ENCODE measurements around the gene ITPR3.

Gene ITPR3

GRCh38 chr6:33722103-33722623 lies 101.0 kb downstream of the ITPR3 start:
- DNase-seq: peak in 1 of 2 experiments; percentile 12

- peak in 1 of 2 experiments; percentile 62 for DNase-seq
Measured at GRCh38 chr6:33723371-33724085, 102.4 kb downstream of the ITPR3 start.

DNA sequence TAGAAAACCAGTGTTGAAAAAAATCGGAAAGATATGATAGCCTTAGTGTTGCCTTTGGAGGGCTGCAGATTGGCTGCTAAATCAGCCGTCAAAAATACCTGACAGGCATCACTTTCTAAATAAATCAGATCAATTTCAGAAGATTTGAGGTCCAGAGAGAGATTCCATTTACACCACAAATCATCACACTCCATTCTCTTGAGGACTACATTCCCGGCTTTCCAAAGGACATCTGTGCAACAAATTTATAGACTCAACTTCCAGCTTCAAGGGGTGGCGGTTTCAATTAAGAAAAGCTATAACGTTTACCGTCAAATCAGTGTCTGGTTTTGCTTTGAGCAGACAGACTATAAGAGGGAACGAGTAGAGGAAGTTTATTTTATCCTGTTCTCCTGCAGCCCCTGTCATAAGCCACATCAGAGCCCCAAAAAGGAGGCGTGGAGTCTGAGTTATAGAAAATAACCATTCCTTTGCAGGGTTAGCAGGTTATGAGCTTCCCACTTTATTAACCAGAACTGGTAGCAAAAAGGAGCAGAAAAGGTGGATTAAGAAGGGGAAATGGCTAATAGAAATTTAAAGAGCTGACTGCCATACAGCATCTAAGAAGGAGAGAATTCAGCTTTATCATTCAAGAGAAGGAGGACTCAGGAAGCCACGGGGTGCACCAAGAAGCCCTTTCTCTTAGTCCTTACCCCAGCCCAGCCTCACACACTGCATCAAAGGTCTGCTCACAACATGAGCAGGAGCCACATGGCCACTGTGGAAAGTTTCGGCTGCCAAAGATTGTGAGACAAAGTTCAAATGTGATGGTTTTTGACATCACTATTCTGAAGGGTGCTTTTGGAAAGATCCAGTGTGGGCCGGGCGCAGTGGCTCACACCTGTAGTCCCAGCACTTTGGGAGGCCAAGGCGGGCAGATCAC lies 103.2 kb downstream of the ITPR3 start:
- no peak for DNase-seq

- no peak for DNase-seq
Measured at GRCh38 chr6:33725222-33725621, 104.1 kb downstream of the ITPR3 start.

GRCh38 chr6:33725891-33726673 lies 105.0 kb downstream of the ITPR3 start:
- no peak for DNase-seq

GRCh38 chr6:33726696-33727095 lies 105.6 kb downstream of the ITPR3 start:
- DNase-seq: no peak

- DNase-seq: no peak
Measured at GRCh38 chr6:33727126-33727525, 106.0 kb downstream of the ITPR3 start.

- peak in 1 of 2 experiments; percentile 30 for DNase-seq
Measured at GRCh38 chr6:33727932-33728331, 106.8 kb downstream of the ITPR3 start.

DNA sequence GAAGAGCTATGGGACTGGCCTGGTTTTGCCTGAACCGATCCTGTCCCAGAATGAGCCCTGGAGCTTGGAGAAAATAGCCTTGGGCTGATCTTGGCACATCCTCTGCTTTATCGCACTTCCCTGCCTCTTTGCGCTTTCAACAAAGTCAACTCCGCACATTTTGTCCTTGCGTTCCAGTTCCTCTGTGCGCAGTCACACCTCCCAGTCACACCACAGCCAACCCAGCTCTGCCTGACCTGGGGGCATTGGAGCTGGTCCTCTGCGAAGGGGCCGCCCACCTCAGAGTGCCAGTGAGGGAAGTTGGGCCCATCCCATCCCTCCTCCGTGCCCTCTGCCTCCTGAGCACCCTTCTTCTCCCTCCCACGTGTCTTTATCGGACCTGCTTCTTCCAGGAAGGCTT lies 107.3 kb downstream of the ITPR3 start:
- DNase-seq: no peak

DNA sequence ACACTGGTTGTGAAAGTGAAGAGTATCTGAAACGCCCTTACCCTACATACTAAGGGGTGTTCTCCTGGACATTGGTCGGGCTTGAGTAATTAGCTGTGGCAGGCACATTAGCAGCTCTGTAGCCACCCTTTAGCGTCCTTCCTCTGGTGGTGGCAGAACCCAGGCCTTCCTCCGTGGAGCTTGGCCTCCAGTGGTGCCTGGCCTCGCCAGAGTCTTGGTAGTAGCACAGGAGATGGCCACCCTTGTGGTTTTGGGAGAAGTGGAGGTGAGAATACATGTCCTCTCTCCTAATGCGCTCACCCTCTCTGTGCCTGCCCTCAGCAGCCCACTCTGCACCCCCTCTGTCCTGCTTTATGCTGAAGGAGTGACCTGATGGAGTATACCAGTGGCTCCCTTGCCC lies 107.9 kb downstream of the ITPR3 start:
- DNase-seq: no peak

- DNase-seq: no peak
Measured at GRCh38 chr6:33730611-33731010, 109.5 kb downstream of the ITPR3 start.

DNA sequence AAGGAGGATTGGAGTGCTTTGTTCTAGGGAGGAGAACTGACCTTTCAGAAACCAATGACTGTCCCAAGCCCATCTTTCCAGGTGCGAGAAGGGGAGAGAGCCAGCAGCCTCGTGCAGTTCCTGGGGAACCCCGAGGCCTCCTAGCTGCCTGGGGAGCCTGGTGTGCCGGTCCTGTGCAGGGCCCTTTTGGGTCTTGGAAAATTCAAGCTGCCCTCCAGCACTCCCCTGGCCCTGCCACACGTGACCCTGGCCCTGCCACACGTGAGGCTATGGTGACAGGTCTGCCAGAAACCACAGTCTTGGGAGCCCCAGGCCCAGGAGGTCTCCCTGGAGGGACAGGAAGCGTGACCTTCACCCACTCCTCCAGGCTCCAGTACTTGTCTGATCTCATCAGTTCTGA lies 109.9 kb downstream of the ITPR3 start:
- DNase-seq: no peak

DNA sequence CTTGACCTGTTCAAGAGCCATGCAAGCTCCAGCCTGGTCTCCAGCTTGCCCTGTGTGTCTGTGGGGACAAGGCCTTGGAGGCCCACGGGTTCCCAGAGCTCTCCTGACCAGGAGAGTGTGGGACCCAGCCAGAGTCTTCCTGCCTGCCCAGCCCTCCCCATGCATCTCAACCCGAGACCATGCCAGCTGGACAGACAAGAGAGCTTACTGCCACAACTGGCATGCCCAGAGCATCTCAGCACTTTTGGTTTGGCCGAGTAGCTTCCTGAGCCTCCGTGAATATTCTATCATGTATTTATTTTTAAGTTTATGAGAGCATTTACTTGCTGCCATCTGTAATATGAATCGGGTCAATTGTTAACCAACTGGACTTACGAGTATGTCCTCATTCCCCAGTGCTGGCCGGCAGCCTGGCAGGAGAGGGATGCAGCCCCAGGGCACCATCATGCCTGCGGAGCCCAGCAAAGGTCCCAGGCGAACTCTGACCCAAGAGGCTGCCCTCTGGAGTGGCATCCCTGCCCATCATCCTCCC lies 110.7 kb downstream of the ITPR3 start:
- no peak for DNase-seq

GRCh38 chr6:33732385-33732784 lies 111.3 kb downstream of the ITPR3 start:
- DNase-seq: no peak

DNA sequence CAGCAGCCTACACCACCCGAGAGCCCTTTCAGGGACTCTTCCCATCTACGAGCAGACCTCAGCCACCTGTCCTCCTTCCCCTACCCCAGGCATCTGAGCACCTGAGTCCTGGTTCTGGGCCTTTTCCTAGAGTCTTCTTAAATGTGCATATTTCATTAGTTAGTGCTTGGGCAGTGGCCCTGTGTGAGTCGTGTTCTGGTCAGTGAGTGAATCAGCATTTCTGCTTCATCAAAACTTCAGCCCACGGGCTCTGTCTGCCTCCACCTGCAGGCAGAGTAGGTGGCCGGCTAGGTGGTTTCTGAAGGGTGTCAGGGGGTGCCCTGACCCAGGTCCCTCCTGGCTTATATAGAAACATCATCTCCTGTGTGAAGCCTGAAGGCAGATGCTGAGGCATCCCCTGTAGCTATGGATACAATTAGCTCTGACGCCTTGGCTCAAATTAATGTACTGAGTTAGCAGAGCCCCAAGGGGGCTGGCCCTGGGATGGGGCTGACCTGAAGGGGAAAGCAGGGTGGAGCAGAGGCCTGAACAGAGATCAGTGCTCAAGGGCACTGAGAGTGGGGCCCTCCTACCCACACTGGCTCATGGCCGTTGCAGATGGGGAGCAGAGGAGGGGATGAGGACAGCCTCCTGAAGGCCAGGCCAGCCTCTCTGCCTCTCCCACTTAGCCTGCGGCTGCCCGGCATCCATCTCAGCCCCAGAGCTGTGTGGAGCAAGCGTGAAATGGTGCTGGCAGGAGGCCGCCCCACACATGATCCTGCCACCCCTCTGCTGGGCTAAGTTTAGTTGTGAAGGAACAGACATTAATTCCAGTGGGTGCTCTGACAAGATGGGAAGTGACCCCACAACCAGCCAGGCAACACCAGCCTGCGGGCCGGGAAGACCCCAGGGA lies 111.9 kb downstream of the ITPR3 start:
- no peak for DNase-seq

DNA sequence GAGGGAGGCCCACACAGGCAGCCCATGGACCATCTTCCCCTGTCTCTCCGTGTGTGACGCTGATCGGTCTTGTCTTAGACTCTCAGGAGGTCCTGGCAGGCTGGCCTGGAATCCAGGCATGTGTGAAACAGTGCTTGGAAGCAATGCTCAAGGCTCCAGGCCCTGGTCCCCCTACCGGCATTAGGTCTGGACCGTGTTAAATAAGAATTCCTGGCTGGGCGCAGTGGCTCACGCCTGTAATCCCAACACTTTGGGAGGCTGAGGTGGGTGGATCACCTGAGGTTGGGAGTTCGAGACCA lies 112.5 kb downstream of the ITPR3 start:
- no peak for DNase-seq

DNA sequence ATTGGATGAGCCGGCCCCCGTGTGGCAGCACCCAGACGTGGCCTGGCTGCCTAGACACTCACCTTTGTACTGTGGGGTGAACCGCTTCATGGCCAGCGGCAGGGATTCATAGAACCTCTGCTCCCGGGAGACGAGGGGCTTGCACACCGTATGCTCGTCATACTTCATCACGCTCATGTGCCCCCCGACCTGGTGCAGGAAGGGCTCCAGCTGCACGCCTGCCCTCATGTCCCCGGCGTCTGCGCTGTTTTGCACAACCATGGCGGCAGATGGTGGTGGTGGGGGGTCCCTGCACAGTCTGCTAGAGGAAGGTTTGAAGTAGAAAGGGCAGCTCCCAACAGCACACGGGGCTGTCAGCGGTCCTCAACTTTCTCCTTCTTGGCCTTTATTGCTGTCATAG lies 114.1 kb downstream of the ITPR3 start:
- no peak for DNase-seq

DNA sequence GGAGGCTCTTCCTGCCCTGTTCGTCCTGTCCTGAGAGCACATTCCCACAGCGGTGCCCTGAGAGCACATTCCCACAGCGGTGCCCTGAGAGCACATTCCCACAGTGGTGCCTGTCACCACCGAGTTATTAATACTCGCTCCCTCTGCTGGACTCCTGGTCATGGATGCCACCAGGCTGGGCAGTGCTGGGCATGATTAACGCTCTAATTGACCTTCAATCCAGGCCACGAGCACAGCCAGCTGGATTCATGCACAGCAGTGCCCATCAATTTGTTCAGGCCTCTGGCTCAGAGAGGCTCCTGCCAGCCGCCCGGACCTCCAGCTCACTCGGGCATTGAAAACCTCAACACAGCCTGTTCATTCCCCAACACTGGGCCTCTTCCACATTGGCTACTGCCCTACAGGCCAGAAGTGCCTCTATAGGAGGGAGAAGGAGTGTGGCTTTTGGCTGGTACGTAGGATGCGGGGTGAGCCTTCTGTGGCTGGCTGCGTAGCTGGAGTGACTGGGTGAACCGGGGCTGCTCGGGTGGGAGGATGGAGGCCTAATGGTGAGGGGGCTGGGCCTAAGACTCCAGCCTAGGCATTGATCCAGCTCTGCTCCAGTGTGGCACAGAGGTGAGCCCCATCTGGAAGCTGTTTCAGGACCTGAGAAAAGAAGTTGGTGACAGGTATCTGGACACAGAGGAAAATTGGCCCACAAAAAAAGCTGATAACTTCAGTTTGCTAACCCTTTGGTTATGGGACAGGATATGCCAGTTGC lies 116.3 kb downstream of the ITPR3 start:
- DNase-seq: peak in 1 of 2 experiments; percentile 23

DNA sequence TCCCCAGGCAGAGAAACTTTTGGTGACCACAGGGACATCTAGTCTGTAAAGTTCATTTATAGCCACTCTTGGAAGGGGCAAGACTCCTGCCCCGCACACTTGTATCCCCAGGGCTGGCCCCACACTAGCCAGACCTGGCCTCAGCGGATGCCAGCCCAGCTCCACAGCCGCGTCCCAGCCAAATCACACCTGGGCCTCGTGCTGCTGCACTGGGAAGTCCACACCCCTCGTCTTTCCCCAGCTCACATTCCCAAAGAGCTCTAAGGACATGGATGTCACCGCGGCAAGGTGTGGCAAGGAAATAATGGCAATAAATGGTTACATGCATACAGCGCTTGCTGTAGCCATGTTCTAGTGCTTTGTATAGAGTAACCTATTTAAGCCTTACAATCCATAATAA lies 117.0 kb downstream of the ITPR3 start:
- no peak for DNase-seq

- no peak for DNase-seq
Measured at GRCh38 chr6:33738879-33739278, 117.8 kb downstream of the ITPR3 start.

DNA sequence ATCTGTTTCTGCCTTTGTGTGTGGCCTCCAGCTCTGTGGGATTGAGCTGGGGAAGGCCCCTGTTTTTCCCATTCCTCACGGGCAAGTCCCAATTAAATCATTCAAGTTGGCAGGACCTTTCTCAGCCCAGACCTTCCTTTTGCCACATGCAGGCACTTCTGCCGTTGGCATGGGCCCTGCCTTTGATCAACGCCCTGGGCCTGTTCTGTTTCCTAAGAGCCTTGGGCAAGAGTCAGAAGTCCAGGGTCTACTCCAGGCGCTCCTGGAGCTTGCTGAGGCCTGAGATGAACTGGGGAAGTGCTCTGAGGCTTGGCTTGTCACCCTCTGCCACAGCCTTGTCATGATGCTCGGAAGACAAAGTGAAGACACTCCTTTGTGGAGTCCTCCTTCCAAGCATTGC lies 118.4 kb downstream of the ITPR3 start:
- DNase-seq: no peak
